ENCODE data around the gene ZNF469. TPM values are rescaled to one million over a fixed set of nuclear protein-coding genes. Genes with fewer than 3 reads are reported as not detected.

The ZNF469 gene
- polyA plus RNA-seq, 1 donor from 2014 or later: not detected

DNA sequence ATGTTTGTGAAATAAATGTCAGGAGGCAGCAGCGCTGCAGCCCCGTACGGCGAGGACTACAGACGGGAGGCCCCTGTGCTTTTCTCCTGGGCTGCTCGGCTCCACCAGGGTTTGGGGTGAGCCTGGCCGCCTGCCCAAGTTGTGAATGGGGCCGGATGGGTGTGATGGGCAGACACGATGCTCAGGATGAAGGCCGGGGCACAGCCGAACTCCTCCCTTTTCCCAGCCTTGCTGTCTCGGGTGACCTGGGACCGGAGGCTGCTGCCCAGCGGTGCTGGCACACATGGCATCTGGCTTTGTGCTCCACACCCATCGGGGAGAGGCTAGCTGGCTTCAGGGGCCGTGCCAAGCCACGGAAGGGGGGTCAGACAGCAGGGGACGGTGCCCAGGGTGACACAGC, 36.1 kb downstream of the ZNF469 start:
- H3K4me3 ChIP-seq (ENCODE audit: low read length): no peak overlapping the region
- H3K4me2 ChIP-seq (ENCODE audit: low read length): no peak overlapping the region
- H3K9ac ChIP-seq (ENCODE audit: low read length): no peak overlapping the region
- no peaks in the 10 kb centered on the region for H3F3A ChIP-seq (ENCODE audit: insufficient read depth, low read length, poor library complexity, severe bottlenecking)
- H3K27ac ChIP-seq (ENCODE audit: low read length): no peak overlapping the region
- no peaks in the 10 kb centered on the region for H3K9me3 ChIP-seq (ENCODE audit: low read length)
- no peaks in the 10 kb centered on the region for H3K9me2 ChIP-seq (ENCODE audit: insufficient read depth, low read length)
- no peaks in the 10 kb centered on the region for H3K36me3 ChIP-seq (ENCODE audit: insufficient read depth, low read length)
- TF ChIP-seq POLR2AphosphoS5 (IDR thresholded peaks at IDR 0.05) (no peak), TAF1 (IDR thresholded peaks at IDR 0.05; ENCODE audit: low read depth) (no peak), SMC3 (conservative IDR thresholded peaks at IDR 0.05; ENCODE audit: poor library complexity) (no peak), RAD21 (conservative IDR thresholded peaks at IDR 0.05) (no peak), EZH2 (IDR thresholded peaks at IDR 0.05; ENCODE audit: borderline replicate concordance, insufficient read depth, low read length, poor library complexity, severe bottlenecking) (no peak), MXI1 (conservative IDR thresholded peaks at IDR 0.05; ENCODE audit: poor library complexity, severe bottlenecking) (no peak), EP300 (conservative IDR thresholded peaks at IDR 0.05; ENCODE audit: poor library complexity, severe bottlenecking) (no peak)
- TF ChIP-seq, protein P1, sequence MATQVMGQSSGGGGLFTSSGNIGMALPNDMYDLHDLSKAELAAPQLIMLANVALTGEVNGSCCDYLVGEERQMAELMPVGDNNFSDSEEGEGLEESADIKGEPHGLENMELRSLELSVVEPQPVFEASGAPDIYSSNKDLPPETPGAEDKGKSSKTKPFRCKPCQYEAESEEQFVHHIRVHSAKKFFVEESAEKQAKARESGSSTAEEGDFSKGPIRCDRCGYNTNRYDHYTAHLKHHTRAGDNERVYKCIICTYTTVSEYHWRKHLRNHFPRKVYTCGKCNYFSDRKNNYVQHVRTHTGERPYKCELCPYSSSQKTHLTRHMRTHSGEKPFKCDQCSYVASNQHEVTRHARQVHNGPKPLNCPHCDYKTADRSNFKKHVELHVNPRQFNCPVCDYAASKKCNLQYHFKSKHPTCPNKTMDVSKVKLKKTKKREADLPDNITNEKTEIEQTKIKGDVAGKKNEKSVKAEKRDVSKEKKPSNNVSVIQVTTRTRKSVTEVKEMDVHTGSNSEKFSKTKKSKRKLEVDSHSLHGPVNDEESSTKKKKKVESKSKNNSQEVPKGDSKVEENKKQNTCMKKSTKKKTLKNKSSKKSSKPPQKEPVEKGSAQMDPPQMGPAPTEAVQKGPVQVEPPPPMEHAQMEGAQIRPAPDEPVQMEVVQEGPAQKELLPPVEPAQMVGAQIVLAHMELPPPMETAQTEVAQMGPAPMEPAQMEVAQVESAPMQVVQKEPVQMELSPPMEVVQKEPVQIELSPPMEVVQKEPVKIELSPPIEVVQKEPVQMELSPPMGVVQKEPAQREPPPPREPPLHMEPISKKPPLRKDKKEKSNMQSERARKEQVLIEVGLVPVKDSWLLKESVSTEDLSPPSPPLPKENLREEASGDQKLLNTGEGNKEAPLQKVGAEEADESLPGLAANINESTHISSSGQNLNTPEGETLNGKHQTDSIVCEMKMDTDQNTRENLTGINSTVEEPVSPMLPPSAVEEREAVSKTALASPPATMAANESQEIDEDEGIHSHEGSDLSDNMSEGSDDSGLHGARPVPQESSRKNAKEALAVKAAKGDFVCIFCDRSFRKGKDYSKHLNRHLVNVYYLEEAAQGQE (IDR thresholded peaks at IDR 0.05; ENCODE audit: borderline replicate concordance): no peak
- TF ChIP-seq, protein P2, sequence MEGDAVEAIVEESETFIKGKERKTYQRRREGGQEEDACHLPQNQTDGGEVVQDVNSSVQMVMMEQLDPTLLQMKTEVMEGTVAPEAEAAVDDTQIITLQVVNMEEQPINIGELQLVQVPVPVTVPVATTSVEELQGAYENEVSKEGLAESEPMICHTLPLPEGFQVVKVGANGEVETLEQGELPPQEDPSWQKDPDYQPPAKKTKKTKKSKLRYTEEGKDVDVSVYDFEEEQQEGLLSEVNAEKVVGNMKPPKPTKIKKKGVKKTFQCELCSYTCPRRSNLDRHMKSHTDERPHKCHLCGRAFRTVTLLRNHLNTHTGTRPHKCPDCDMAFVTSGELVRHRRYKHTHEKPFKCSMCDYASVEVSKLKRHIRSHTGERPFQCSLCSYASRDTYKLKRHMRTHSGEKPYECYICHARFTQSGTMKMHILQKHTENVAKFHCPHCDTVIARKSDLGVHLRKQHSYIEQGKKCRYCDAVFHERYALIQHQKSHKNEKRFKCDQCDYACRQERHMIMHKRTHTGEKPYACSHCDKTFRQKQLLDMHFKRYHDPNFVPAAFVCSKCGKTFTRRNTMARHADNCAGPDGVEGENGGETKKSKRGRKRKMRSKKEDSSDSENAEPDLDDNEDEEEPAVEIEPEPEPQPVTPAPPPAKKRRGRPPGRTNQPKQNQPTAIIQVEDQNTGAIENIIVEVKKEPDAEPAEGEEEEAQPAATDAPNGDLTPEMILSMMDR (IDR thresholded peaks at IDR 0.05; ENCODE audit: poor library complexity, severe bottlenecking): no peak
- H4K20me1 ChIP-seq (ENCODE audit: insufficient read depth): no peaks in the 10 kb centered on the region
- no peaks in the 10 kb centered on the region for H3K79me2 ChIP-seq (replicated peaks; ENCODE audit: insufficient read depth, low read length)
- no peaks in the 10 kb centered on the region for H3K27me3 ChIP-seq (ENCODE audit: insufficient read depth, low read depth, low read length)
- H2AFZ ChIP-seq (ENCODE audit: low read depth, low read length): no peak overlapping the region

DNA sequence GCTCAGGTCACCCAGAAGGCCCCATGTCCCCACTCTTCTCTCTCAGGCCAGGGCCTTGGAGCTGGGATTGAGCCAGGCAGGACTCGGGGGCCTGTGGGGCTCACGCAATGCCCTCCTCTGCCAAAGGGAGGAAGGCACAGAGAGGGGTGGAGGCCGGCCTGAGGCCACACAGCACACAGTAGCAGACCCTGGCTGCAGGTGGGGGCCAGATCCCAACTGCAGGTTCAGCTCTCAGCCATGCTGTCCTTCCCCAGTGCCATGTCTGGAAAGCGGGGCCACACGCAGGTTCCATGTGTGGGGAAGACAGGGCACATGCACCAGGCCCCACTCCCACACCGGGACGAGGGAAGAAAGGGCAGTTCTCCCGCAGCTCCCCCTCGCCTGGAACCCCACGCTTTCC, 37.0 kb downstream of the ZNF469 start:
- no peaks in the 10 kb centered on the region for H3K79me2 ChIP-seq (replicated peaks; ENCODE audit: insufficient read depth, low read length)
- TF ChIP-seq TAF1 (IDR thresholded peaks at IDR 0.05; ENCODE audit: low read depth): no peak
- no peak for TF ChIP-seq SMC3 (conservative IDR thresholded peaks at IDR 0.05; ENCODE audit: poor library complexity)
- TF ChIP-seq RAD21 (conservative IDR thresholded peaks at IDR 0.05): no peak
- TF ChIP-seq, protein P1 (IDR thresholded peaks at IDR 0.05; ENCODE audit: borderline replicate concordance): no peak
- no peak overlapping the region for H3K4me3 ChIP-seq (ENCODE audit: low read length)
- H3K27ac ChIP-seq (ENCODE audit: low read length): no peak overlapping the region
- no peaks in the 10 kb centered on the region for H3F3A ChIP-seq (ENCODE audit: insufficient read depth, low read length, poor library complexity, severe bottlenecking)
- no peaks in the 10 kb centered on the region for H3K9me2 ChIP-seq (ENCODE audit: insufficient read depth, low read length)
- no peaks in the 10 kb centered on the region for H3K9me3 ChIP-seq (ENCODE audit: low read length)
- H2AFZ ChIP-seq (ENCODE audit: low read depth, low read length): no peak overlapping the region
- H3K36me3 ChIP-seq (ENCODE audit: insufficient read depth, low read length): no peaks in the 10 kb centered on the region
- H3K4me2 ChIP-seq (ENCODE audit: low read length): no peak overlapping the region
- no peak overlapping the region for H3K9ac ChIP-seq (ENCODE audit: low read length)
- H3K27me3 ChIP-seq (ENCODE audit: insufficient read depth, low read depth, low read length): no peaks in the 10 kb centered on the region
- H4K20me1 ChIP-seq (ENCODE audit: insufficient read depth): no peaks in the 10 kb centered on the region

Measured in neural cell (in vitro differentiated cells).